Hindlimb muscle (tissue), 1 donor: Measurements from ENCODE around the gene MARCKS. TPM values are rescaled to one million over a fixed set of nuclear protein-coding genes. Genes with fewer than 3 reads are reported as not detected.
"Not testable (repeated sequence)": the region's sequence is repeated elsewhere in the genome, so short reads cannot be mapped to it uniquely, and the experiment has no call there.

Experiments used
- DNase-seq: peaks from one replicate; pipeline ENCODE4 v3.0.0-alpha.2; 2013
- polyA plus RNA-seq: library from polyadenylated mRNA; unstranded; fragments of 120-200 nt; gene quantifications from one replicate; pipeline ENCODE4 v1.2.1, GENCODE V29; 2013; ENCODE audit not compliant: insufficient read length

Gene MARCKS
- polyA plus RNA-seq, 1 donor: 205 TPM

- no peak for DNase-seq
Observed at GRCh38 chr6:113886512-113886911, 29.4 kb downstream of the MARCKS start.

GRCh38 chr6:113888493-113888892, 31.3 kb downstream of the MARCKS start:
- no peak for DNase-seq

DNA sequence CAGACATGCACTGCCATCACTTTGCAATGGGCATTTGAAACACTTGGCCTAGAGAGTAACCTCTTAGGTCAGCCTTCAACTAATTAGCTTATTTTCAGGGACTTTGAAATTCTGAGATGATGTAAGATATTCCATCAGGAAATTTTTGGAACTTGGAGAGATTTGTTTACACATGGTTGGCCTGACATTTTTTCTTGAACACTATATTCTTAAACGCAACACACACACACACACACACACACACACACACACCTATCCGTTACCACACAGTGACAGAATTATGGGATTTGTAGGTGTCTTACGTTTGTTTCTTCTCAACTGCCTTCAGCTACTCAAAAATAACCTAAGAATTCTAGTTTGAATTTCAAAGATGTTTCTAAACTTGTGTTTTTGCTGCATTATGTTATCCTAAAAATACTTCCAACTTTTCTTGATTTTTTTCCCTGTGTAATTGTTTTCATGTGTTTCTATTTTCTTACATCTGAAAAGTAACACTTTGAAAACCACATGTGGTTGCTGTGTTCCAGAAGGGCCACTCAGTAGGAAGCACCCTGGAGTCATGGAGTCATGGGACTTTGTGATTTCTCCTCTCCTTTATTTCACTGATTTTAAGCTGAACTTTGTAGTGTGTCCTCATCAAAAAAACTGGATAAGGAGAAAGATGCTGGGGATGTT, 31.9 kb downstream of the MARCKS start:
- peak; percentile 41 for DNase-seq

DNA sequence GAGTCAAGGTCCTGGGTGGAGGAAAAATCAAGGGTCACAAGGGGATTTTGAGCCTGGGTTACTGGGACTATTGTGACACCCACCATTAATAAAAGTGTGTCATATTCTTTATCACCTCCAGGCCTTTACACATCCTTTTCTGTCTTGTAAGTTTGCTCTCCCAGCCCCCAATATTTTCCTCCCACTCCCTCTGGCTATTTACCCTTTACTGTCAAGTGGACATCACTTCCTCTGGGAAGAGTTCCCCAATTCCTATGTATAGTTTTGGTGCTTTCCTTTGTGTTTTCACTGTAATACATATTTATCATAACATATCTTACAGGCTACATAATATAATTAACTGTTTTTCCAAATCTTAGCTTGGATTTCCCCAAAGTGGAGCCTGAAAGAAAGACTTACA, 36.3 kb downstream of the MARCKS start:
- DNase-seq: no peak

DNA sequence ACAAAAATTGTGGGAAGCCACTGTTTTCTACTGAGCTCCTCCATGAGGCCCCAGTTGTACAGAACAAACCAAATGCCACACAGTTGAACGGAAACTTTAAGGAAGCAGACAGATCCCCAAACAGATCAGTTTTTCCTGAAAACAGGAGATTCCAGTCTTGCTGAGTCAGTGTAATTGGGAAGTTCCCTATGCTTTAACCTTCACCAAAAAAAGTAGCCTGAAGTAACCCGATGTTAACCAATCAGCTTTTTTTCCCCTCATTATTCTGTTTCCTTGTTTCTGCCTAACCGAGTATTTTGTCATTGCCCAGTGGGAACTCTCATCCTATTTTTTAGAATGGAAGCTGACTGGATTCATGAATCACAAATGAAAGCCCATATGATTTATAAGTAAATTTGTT, 36.7 kb downstream of the MARCKS start:
- no peak for DNase-seq

DNA sequence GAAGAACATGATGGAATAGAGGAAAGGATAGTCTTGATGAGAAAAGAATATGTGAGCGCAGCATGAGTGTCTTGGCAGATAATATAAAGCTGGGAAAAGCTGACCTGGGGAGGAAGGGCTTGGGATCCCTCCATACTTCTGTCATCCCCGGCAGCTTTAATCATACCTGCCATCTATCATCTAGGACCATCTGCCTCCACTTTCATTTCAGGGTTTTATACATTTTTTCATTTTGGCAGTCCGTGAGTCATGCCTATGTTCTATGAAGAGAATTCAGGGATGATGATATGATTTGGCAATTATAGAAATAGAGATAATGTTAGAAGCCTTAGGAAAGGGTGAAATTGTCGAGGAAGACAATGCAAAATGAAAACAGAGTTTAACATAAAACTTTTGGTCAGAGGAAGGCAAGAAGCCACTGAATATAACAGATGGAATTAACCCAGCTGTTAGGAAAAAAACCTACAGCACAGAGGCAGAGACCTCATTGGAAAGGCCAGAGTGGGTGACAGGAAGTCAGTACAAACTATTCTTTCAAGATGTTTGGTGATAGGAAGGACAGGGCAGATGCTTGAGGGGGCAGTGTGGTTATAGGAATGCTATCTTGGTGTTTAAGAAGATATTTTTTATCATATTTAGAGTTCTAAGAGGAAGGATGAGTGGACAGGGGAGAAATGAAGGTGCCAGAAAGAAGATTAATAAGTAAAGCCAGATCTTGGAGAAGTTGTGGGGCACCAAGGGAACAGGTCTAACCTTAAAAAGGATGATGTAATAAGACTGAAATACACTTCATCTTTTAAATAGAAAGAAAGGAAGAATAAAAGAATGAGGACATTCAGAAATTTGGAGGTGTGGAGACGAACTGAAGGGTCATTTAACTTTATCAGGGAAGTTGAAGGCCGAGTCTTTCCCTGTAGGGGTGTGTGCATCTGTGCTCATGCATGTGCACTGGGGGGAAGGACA, 37.8 kb downstream of the MARCKS start:
- DNase-seq: peak; percentile 56

DNA sequence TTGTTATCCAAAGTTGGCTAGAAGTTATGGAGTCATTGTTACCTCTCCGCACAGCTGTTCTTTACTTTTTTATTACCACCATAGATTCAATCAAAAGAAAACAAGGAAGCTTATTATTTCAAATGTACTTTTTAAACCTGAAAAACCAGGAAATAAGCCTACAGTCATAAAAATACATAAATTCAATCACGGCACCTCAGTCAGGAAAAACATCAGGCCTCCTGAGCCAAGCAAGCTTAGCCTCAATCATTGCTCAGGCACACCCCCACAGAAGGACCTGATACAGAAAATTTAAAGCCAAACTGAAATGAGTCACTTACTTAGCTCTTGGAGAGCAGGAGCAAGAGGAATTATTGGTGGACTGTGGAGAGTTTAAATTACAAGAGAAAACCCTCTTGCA, 44.3 kb downstream of the MARCKS start:
- no peak for DNase-seq

DNA sequence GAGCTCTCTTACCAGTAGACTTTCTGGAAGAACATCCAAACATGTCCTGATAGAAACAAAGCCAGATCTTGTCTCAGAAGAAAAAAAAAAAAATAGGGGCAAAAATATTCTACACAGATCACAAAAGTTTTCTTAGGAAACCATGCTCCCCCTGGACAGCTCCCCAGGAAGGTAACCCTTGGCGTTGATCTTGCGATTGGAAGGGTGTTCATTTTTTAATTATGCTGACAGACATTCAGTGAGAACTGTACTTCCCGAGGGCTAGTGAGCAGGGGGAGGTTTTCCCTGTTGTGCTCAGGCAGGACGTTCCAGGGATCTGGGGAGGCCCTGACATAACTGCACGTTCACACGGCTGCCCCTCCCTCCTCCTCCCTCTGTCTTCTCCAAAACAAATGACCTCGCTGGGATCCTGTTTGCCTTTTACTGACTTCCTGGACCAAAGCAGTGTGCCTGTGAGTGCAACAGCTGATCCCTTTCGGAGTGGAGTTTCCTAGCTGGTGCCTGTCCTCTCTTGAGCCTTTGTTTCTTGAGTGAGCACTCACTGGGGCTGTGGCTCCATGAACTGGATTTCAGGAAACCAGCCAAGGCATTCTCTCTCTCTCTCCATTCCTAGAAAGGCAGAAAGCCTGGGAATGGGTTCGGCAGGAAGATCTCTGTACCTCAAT, 46.7 kb downstream of the MARCKS start:
- peak; percentile 67 for DNase-seq

- no peak for DNase-seq
Observed at GRCh38 chr6:113907102-113907815, 50.1 kb downstream of the MARCKS start.

DNA sequence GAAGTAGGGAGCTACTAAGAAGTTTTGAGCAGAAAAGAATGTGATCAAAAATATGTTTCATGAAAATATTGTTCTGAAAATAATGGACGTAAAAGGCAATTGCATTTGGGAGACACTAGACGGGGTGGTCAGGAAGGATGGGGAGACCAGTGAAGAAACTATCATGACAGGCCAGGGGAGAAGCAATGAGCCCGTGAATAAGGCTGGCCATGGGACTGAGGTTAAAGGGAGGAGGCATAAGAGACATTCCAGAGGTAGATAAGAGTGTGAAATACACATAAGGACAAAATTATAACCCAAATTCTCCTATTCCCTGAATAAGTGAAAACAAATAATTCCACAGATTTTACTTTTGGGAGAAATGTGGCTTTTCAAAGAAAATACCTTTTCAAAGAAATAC, 51.7 kb downstream of the MARCKS start:
- no peak for DNase-seq

GRCh38 chr6:113909224-113909856, 52.2 kb downstream of the MARCKS start:
- peak; percentile 76 for DNase-seq

DNA sequence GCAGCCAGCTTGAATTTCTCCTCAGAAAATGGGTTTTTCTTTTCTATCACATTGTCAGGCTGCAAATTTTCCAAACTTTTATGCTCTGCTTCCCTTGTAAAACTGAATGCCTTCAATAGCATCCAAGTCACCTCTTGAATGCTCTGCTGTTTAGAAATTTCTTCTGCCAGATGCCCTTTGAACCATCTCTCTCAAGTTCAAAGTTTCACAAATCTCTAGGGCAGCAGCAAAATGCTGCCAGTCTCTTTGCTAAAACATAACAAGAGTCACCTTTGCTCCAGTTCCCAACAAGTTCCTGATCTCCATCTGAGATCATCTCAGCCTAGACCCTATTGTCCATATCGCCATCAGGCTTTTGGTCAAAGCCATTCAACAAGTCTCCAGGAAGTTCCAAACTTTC, 53.1 kb downstream of the MARCKS start:
- not testable (repeated sequence) for DNase-seq

Other genes starting within 250 kb of the MARCKS start
- gene HDAC2, start 113.8 kb downstream of the MARCKS start, polyA plus RNA-seq: 146 TPM